ENCODE results near the gene DIAPH1.

GRCh38 chr5:141656396-141656795, 37.6 kb upstream of the DIAPH1 start:
- TF ChIP-seq, protein P1, sequence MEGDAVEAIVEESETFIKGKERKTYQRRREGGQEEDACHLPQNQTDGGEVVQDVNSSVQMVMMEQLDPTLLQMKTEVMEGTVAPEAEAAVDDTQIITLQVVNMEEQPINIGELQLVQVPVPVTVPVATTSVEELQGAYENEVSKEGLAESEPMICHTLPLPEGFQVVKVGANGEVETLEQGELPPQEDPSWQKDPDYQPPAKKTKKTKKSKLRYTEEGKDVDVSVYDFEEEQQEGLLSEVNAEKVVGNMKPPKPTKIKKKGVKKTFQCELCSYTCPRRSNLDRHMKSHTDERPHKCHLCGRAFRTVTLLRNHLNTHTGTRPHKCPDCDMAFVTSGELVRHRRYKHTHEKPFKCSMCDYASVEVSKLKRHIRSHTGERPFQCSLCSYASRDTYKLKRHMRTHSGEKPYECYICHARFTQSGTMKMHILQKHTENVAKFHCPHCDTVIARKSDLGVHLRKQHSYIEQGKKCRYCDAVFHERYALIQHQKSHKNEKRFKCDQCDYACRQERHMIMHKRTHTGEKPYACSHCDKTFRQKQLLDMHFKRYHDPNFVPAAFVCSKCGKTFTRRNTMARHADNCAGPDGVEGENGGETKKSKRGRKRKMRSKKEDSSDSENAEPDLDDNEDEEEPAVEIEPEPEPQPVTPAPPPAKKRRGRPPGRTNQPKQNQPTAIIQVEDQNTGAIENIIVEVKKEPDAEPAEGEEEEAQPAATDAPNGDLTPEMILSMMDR (IDR thresholded peaks at IDR 0.05), result no peak
- no peak for TF ChIP-seq ZFX (IDR thresholded peaks at IDR 0.05; ENCODE audit: borderline replicate concordance)

Data from 22Rv1 (cell line).